Measurements from ENCODE around the gene IQCK. TPM values are rescaled to one million over a fixed set of nuclear protein-coding genes. Genes with fewer than 3 reads are reported as not detected.
"Not testable (repeated sequence)": the region's sequence is repeated elsewhere in the genome, so short reads cannot be mapped to it uniquely, and the experiment has no call there.

The IQCK gene, protein sequence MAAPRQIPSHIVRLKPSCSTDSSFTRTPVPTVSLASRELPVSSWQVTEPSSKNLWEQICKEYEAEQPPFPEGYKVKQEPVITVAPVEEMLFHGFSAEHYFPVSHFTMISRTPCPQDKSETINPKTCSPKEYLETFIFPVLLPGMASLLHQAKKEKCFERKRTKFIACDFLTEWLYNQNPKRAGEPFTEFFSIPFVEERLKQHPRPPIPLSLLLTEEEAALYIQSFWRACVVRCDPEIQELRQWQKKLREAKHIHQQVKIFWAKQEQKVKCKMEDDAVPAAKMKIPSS
- 13.9 and 18.4 TPM in 2 replicates for total RNA-seq
- polyA plus RNA-seq = 13.2 and 17.1 TPM in 2 replicates

- peak within 1 kb of the TSS; percentile 96 for H3K4me3 ChIP-seq
- peak; percentile 94 to 95 for DNase-seq (ENCODE audit: low read depth in 1 of 2, low spot score in 1 of 2)
- no peaks in the 10 kb centered on the region for H3K27me3 ChIP-seq
- H3K4me1 ChIP-seq (ENCODE audit: low read depth) = peaks cover 6% of the 10 kb centered on the region
- no peaks in the 10 kb centered on the region for H3K9me3 ChIP-seq (ENCODE audit: low read depth)
- TF ChIP-seq CTCF (IDR thresholded peaks at IDR 0.05; ENCODE audit: low read depth, low read length) = no peak
- peak within 1 kb of the TSS; percentile 55 for H3K27ac ChIP-seq
- H3K36me3 ChIP-seq = peaks cover 8% of the 10 kb centered on the region
Measured at GRCh38 chr16:19717741-19718623, at the start of gene IQCK, which contains the start of gene KNOP1. Gene IQCK, plus strand, starts transcription at chr16:19718271. Its CDS starts 36 bp downstream, at chr16:19718307. Gene KNOP1, minus strand, starts transcription at chr16:19718227. Its CDS starts 3,192 bp downstream, at chr16:19715035.

GRCh38 chr16:19672378-19672777 lies 45.7 kb upstream of the IQCK start:
- no peak for TF ChIP-seq CTCF (IDR thresholded peaks at IDR 0.05; ENCODE audit: low read depth, low read length)
- Histone ChIP-seq H3K4me3 (no peak overlapping the region), H3K27ac (no peak overlapping the region), H3K4me1 (ENCODE audit: low read depth) (no peaks in the 10 kb centered on the region), H3K27me3 (no peaks in the 10 kb centered on the region), H3K9me3 (ENCODE audit: low read depth) (no peaks in the 10 kb centered on the region), H3K36me3 (peaks cover 3% of the 10 kb centered on the region)
- DNase-seq (ENCODE audit: low read depth in 1 of 2, low spot score in 1 of 2) = no peak

GRCh38 chr16:19674485-19674884 lies 43.6 kb upstream of the IQCK start:
- H3K4me3 ChIP-seq = no peak overlapping the region
- H3K9me3 ChIP-seq (ENCODE audit: low read depth) = no peaks in the 10 kb centered on the region
- no peak overlapping the region for H3K27ac ChIP-seq
- DNase-seq (ENCODE audit: low read depth in 1 of 2, low spot score in 1 of 2) = no peak
- no peaks in the 10 kb centered on the region for H3K27me3 ChIP-seq
- H3K36me3 ChIP-seq = peaks cover 6% of the 10 kb centered on the region
- H3K4me1 ChIP-seq (ENCODE audit: low read depth) = no peaks in the 10 kb centered on the region
- no peak for TF ChIP-seq CTCF (IDR thresholded peaks at IDR 0.05; ENCODE audit: low read depth, low read length)

- Histone ChIP-seq H3K4me3 (no peak overlapping the region), H3K9me3 (ENCODE audit: low read depth) (no peaks in the 10 kb centered on the region), H3K27me3 (no peaks in the 10 kb centered on the region), H3K4me1 (ENCODE audit: low read depth) (no peaks in the 10 kb centered on the region), H3K36me3 (peaks cover 3% of the 10 kb centered on the region), H3K27ac (no peak overlapping the region)
- DNase-seq (ENCODE audit: low read depth in 1 of 2, low spot score in 1 of 2) = no peak
- no peak for TF ChIP-seq CTCF (IDR thresholded peaks at IDR 0.05; ENCODE audit: low read depth, low read length)
Measured at GRCh38 chr16:19677402-19677801, 40.7 kb upstream of the IQCK start.

DNA sequence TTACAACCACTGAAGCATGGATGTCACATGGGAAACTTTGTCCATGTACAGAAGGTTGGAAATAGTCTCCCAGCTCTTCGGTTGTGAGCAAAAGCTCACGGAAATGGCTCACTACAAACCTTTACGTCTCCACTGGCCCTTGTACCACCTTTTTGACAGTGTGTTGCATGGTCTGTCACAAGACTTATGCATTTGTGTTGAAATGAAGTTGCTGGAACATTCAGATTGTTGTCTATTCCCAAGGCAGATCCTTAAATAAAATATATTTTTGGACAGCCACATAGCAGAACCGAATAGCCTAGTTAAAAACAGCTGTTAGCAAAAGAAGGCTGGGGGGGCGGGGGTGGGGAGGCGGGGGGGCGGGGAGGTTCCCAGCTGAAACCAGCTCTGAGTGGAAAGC lies 39.3 kb upstream of the IQCK start:
- Histone ChIP-seq H3K27ac (no peak overlapping the region), H3K4me3 (no peak overlapping the region), H3K9me3 (ENCODE audit: low read depth) (no peaks in the 10 kb centered on the region), H3K36me3 (peaks cover 3% of the 10 kb centered on the region), H3K4me1 (ENCODE audit: low read depth) (no peaks in the 10 kb centered on the region), H3K27me3 (no peaks in the 10 kb centered on the region)
- DNase-seq (ENCODE audit: low read depth in 1 of 2, low spot score in 1 of 2) = no peak
- no peak for TF ChIP-seq CTCF (IDR thresholded peaks at IDR 0.05; ENCODE audit: low read depth, low read length)

DNA sequence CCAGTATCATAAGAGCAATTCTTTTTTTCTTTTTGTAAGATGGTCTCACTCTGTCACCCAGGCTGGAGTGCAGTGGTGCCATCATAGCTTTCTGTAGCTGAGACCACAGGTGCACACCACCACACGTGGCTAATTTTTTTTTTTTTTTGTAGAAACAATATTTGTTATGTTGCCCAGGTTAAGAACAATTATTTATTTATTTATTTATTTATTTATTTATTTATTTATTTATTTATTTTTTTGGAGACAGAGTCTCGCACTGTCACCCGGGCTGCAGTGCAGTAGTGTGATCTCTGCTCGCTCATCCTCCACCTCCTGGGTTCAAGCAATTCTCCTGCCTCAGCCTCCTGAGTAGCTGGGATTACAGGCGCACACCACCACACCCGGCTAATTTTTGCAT lies 38.8 kb upstream of the IQCK start:
- not testable (repeated sequence) for H3K9me3 ChIP-seq (ENCODE audit: low read depth); H3K27ac ChIP-seq; H3K4me3 ChIP-seq; H3K4me1 ChIP-seq (ENCODE audit: low read depth); H3K27me3 ChIP-seq; H3K36me3 ChIP-seq; DNase-seq (ENCODE audit: low read depth in 1 of 2, low spot score in 1 of 2)
